ENCODE data around the gene CDV3. TPM values are rescaled to one million over a fixed set of nuclear protein-coding genes. Genes with fewer than 3 reads are reported as not detected.

The CDV3 gene
- total RNA-seq, 1 donor from 2014 or later = 184 TPM

GRCh38 chr3:133600572-133601081, 27.1 kb downstream of the CDV3 start:
- DNase-seq (no peak), ATAC-seq (no peak)
- Histone ChIP-seq H3K4me1 (no peaks in the 10 kb centered on the region), H3K9me3 (no peaks in the 10 kb centered on the region), H3K36me3 (peaks cover 10% of the 10 kb centered on the region), H3K27me3 (no peaks in the 10 kb centered on the region), H3K4me3 (no peak overlapping the region), H3K27ac (no peak overlapping the region)
- no peak for TF ChIP-seq CTCF (IDR thresholded peaks at IDR 0.05)
- intact Hi-C loops (cut with DNase I) = no loop called here

- Histone ChIP-seq H3K27me3 (no peaks in the 10 kb centered on the region), H3K27ac (no peak overlapping the region), H3K4me1 (no peaks in the 10 kb centered on the region), H3K4me3 (no peak overlapping the region), H3K36me3 (peaks cover 48% of the 10 kb centered on the region), H3K9me3 (no peaks in the 10 kb centered on the region)
- no peak for TF ChIP-seq CTCF (IDR thresholded peaks at IDR 0.05)
- ATAC-seq (no peak), DNase-seq (no peak)
- intact Hi-C loops (cut with DNase I) = no loop called here
Measured at GRCh38 chr3:133606342-133606741, 32.9 kb downstream of the CDV3 start.

DNA sequence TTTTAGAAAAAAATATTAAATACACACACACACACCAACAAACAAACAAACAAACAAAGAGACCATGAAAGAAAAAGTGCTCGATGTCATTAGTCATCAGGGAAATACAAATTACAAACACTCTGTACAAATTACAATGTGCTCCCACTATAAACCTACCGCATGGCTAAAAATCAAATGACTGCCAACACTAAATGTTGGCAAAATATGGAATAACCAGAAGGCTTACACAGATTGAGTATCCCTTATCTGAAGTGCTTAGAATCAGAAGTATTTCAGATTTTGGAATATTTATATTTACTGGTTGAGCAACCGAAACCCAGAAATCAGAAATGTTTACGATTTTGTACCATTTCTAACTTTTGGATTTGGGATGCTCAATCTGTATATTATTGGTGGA, 33.4 kb downstream of the CDV3 start:
- Histone ChIP-seq H3K4me1 (no peaks in the 10 kb centered on the region), H3K36me3 (peaks cover 54% of the 10 kb centered on the region), H3K27me3 (no peaks in the 10 kb centered on the region), H3K9me3 (no peaks in the 10 kb centered on the region), H3K4me3 (no peak overlapping the region), H3K27ac (no peak overlapping the region)
- ATAC-seq (no peak), DNase-seq (no peak)
- TF ChIP-seq CTCF (IDR thresholded peaks at IDR 0.05) = no peak
- intact Hi-C loops (cut with DNase I) = no loop called here

DNA sequence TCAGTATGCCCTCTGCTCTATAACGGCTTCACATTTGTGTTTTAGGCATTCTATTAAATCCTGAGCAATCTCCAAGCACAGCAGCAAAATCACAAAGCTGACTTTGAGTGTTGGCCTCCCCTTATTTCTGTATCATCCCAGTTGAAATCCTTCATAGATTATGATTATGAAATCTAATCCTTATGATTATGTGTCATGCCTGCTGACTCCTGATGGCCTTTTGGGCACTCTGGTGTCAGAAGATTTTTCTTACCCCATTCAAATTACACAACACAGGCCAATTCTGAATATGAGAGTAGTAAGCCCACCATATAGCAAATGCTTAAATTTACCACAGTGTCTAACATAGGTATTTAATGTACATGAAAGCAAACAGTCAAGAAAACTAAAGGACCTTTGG, 34.3 kb downstream of the CDV3 start:
- Histone ChIP-seq H3K27me3 (no peaks in the 10 kb centered on the region), H3K4me3 (no peak overlapping the region), H3K36me3 (peaks cover 60% of the 10 kb centered on the region), H3K4me1 (no peaks in the 10 kb centered on the region), H3K27ac (no peak overlapping the region), H3K9me3 (no peaks in the 10 kb centered on the region)
- no peak for DNase-seq
- ATAC-seq = no peak
- TF ChIP-seq CTCF (IDR thresholded peaks at IDR 0.05) = no peak
- intact Hi-C loops (cut with DNase I) = no loop called here

- Histone ChIP-seq H3K36me3 (peaks cover 60% of the 10 kb centered on the region), H3K9me3 (no peaks in the 10 kb centered on the region), H3K4me1 (no peaks in the 10 kb centered on the region), H3K27me3 (no peaks in the 10 kb centered on the region), H3K4me3 (no peak overlapping the region), H3K27ac (no peak overlapping the region)
- DNase-seq (no peak), ATAC-seq (no peak)
- no peak for TF ChIP-seq CTCF (IDR thresholded peaks at IDR 0.05)
- intact Hi-C loops (cut with DNase I) = no loop called here
Measured at GRCh38 chr3:133608388-133608787, 34.9 kb downstream of the CDV3 start.

DNA sequence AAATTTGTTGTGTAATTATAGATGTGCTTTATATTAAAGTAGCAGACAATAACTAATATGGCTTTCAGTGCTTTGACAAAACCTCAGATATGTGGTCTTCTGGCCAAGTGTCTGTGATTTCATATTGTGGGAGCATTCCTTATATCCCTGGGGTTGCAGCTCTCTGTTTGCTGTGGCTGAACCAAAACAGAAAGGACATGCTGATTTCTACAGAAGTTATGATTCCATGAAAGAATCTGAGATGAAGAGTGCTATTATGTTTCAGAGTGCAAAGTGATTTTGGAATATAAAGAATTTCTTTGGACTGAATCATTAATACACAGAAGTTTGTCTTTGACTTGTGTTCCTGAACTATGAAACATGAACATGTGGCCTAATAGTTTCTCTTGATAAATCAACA, 36.5 kb downstream of the CDV3 start:
- intact Hi-C loops (cut with DNase I) = no loop called here
- TF ChIP-seq CTCF (IDR thresholded peaks at IDR 0.05) = no peak
- no peak overlapping the region for H3K4me3 ChIP-seq
- H3K27ac ChIP-seq = no peak overlapping the region
- no peaks in the 10 kb centered on the region for H3K9me3 ChIP-seq
- no peak for ATAC-seq
- DNase-seq = no peak
- no peaks in the 10 kb centered on the region for H3K4me1 ChIP-seq
- peaks cover 60% of the 10 kb centered on the region for H3K36me3 ChIP-seq
- no peaks in the 10 kb centered on the region for H3K27me3 ChIP-seq

All from upper lobe of right lung (tissue), 1 donor.